Naive thymus-derived CD4-positive, alpha-beta T cell (primary cell): ENCODE results near the gene CHN2. TPM values are rescaled to one million over a fixed set of nuclear protein-coding genes. Genes with fewer than 3 reads are reported as not detected.

ENCODE experiments used
- ATAC-seq: fragments of 150-1000 bp; cut with Tn5 transposase; 2 replicates; pipeline ENCODE4 v1.10.0; 2021; ENCODE audit warnings: mild to moderate bottlenecking, moderate library complexity
- CTCF ChIA-PET: fragments of 350-600 bp; sonication (Branson Sonifier 250); formaldehyde crosslinking; loops from one replicate; lab custom pipeline; 2021; ENCODE audit warnings: antibody characterized with exemption; lab: Charles Lee
- POLR2A ChIA-PET: fragments of 350-600 bp; sonication (Branson Sonifier 250); formaldehyde crosslinking; loops from one replicate; lab custom pipeline; 2021; ENCODE audit warnings: antibody characterized with exemption, inconsistent platforms; lab: Charles Lee
- DNase-seq, 9 donors: peaks; one replicate each; pipeline versions ENCODE4 v3.0.0 to v3.0.0-alpha.2; 2020 to 2022; ENCODE audit warnings: mixed read lengths in 1 of 9
- H3K27ac ChIP-seq: one replicate; pipeline ENCODE4 v1.7.0; 2013; ENCODE audit warnings: mild to moderate bottlenecking, low read depth, low read length, moderate library complexity
- H3K27me3 ChIP-seq, 2 donors: one replicate each; pipeline ENCODE4 v1.7.0; 2013; ENCODE audit warnings: low read length in 2 of 2, mild to moderate bottlenecking in 2 of 2, moderate library complexity in 2 of 2; ENCODE audit not compliant: control insufficient read depth in 2 of 2, insufficient read depth in 2 of 2
- H3K36me3 ChIP-seq, 3 experiments: 1 replicate in 2 of 3; 2 replicates in 1 of 3; pipeline ENCODE4 v1.7.0; 2013; ENCODE audit warnings: low read length in 3 of 3, mild to moderate bottlenecking in 3 of 3, moderate library complexity in 1 of 3; ENCODE audit not compliant: insufficient read depth in 3 of 3, control insufficient read depth in 2 of 3
- H3K4me1 ChIP-seq, 2 donors: one replicate each; pipeline ENCODE4 v1.7.0; 2013; ENCODE audit warnings: low read length in 2 of 2, mild to moderate bottlenecking in 2 of 2, moderate library complexity in 1 of 2; ENCODE audit not compliant: control insufficient read depth in 2 of 2, insufficient read depth in 2 of 2
- H3K4me3 ChIP-seq: 2 replicates; pipeline ENCODE4 v1.7.0; 2013; ENCODE audit warnings: mild to moderate bottlenecking, low read length
- H3K9me3 ChIP-seq, 3 experiments: 1 replicate in 2 of 3; 2 replicates in 1 of 3; pipeline ENCODE4 v1.7.0; 2013; ENCODE audit warnings: low read length in 3 of 3; ENCODE audit not compliant: control insufficient read depth in 2 of 3
- H3K27ac Mint-ChIP-seq, 9 donors: one replicate each; pipeline ENCODE4 v1.8.0; 2020 to 2022; ENCODE audit warnings: mixed read lengths in 9 of 9, mild to moderate bottlenecking in 8 of 9, moderate library complexity in 5 of 9, inconsistent platforms in 2 of 9
- H3K27me3 Mint-ChIP-seq, 5 donors: one replicate each; pipeline ENCODE4 v1.8.0; 2021 to 2022; ENCODE audit warnings: mixed read lengths in 5 of 5, mild to moderate bottlenecking in 1 of 5
- H3K36me3 Mint-ChIP-seq, 5 donors: one replicate each; pipeline ENCODE4 v1.8.0; 2020 to 2022; ENCODE audit warnings: mixed read lengths in 5 of 5, mild to moderate bottlenecking in 3 of 5, inconsistent platforms in 1 of 5
- H3K4me1 Mint-ChIP-seq, 7 donors: one replicate each; pipeline ENCODE4 v1.8.0; 2020 to 2022; ENCODE audit warnings: mixed read lengths in 7 of 7, mild to moderate bottlenecking in 3 of 7, inconsistent platforms in 1 of 7
- H3K4me3 Mint-ChIP-seq, 10 donors: one replicate each; pipeline ENCODE4 v1.8.0; 2020 to 2022; ENCODE audit warnings: mild to moderate bottlenecking in 10 of 10, mixed read lengths in 10 of 10, moderate library complexity in 6 of 10, inconsistent platforms in 2 of 10
- H3K9me3 Mint-ChIP-seq, 11 donors: one replicate each; pipeline ENCODE4 v1.8.0; 2020 to 2022; ENCODE audit warnings: mixed read lengths in 11 of 11, mild to moderate bottlenecking in 4 of 11, inconsistent platforms in 1 of 11, moderate library complexity in 1 of 11
- intact Hi-C, 2 donors: fragments of 100-400 bp; cut with micrococcal nuclease; formaldehyde crosslinking; loops; one replicate each; pipeline ENCODE4 v1.15.1; 2023
- polyA plus RNA-seq, 2 donors: library from polyadenylated mRNA; unstranded; fragments of 300-500 nt; fragmentation: Illumina TruSeq; gene quantifications; one replicate each; pipeline ENCODE4 v1.2.3, GENCODE V29; 2021
- total RNA-seq, 6 experiments: library from RNA in 5 of 6; stranded (reverse) in 5 of 6; gene quantifications; 1 replicate in 5 of 6; 2 replicates in 1 of 6; pipeline ENCODE4 v1.2.3 and lab custom pipeline; 2021 to 2026

CHN2 gene
- total and polyA plus RNA-seq, 7 experiments from 2014 or later, result 0.34 to 28.1 (median 0.98) TPM

DNA sequence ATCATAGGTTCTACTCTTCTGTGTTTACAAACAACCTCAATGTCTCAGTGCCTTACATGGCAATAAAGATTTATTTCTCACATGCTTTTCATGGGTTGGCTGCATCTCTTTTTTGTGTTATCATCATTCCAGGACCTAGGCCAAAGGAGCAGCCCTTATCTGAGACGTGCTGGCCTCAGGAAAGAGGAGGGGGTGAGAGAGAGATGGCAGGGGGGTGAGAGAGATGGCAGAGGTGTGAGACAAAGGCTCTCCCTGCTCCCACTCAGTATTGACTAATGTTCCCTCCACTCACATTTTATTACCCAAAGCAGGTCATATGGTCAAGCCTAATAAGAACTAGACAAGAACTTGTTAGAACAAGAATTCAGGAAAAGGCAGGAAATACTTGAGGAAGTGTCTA, 249.0 kb downstream of the CHN2 start:
- CTCF ChIA-PET, result no interaction called here
- H3K27ac Mint-ChIP-seq, result no peak overlapping the region
- Histone ChIP-seq H3K4me3 (no peak overlapping the region), H3K9me3 (no peaks in the 10 kb centered on the region), H3K4me1 (no peaks in the 10 kb centered on the region), H3K36me3 (no peaks in the 10 kb centered on the region), H3K27me3 (no peaks in the 10 kb centered on the region), H3K27ac (no peak overlapping the region)
- ATAC-seq (no peak), DNase-seq (no peak)
- no peaks in the 10 kb centered on the region for H3K36me3 Mint-ChIP-seq
- intact Hi-C loops, result no loop called here
- POLR2A ChIA-PET, result no interaction called here
- H3K4me1 Mint-ChIP-seq, result no peaks in the 10 kb centered on the region
- no peaks in the 10 kb centered on the region for H3K9me3 Mint-ChIP-seq
- H3K27me3 Mint-ChIP-seq, result peaks cover 0 to 4% (median 0%) of the 10 kb centered on the region in 5 donors
- no peak overlapping the region for H3K4me3 Mint-ChIP-seq

DNA sequence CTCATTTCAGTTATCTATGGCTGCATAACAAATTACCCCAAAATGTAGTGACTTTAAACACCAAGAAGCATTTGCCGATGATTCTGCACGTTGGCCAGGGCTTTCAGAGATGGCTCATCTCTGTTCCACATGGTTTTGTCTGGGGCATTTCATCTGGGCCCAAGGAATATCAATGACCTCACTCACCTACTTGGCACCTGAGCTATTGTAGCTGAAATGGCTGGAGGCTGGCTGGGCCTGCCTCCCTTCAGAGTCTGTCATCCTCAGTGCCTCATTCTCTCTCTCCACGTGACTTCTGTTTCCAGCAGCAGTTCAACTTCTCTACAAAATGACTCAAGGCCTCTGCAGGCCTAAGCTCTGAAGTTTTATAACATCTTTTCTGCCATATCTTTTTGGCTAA, 249.7 kb downstream of the CHN2 start:
- Mint-ChIP-seq H3K9me3 (no peaks in the 10 kb centered on the region), H3K4me3 (no peak overlapping the region), H3K27ac (no peak overlapping the region), H3K4me1 (no peaks in the 10 kb centered on the region), H3K27me3 (peaks cover 0 to 4% (median 0%) of the 10 kb centered on the region in 5 donors), H3K36me3 (no peaks in the 10 kb centered on the region)
- CTCF ChIA-PET, result no interaction called here
- intact Hi-C loops, result no loop called here
- no peak for DNase-seq
- POLR2A ChIA-PET, result no interaction called here
- Histone ChIP-seq H3K27me3 (no peaks in the 10 kb centered on the region), H3K27ac (no peak overlapping the region), H3K9me3 (no peaks in the 10 kb centered on the region), H3K36me3 (no peaks in the 10 kb centered on the region), H3K4me1 (no peaks in the 10 kb centered on the region), H3K4me3 (no peak overlapping the region)
- ATAC-seq, result no peak

DNA sequence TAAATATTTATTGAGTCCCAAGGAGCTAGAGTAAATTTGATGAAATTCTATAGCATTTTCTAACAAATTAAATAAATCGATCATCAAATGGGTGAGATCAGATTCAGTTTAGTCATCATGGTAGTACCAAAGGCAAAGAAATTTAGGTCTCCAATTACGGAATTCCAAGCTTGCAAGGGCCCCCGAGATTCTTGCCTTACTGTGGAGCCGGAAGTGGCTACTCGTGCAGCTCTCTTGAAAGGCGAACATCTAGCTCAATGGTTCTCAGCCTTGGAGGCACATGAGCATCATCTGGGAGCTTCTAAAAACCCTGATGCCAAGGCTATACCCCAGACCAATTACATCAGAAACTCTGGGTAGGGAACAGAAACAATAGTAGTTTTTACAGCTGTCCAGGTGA, 251.2 kb downstream of the CHN2 start:
- Histone ChIP-seq H3K4me3 (no peak overlapping the region), H3K36me3 (no peaks in the 10 kb centered on the region), H3K4me1 (no peaks in the 10 kb centered on the region), H3K27ac (no peak overlapping the region), H3K9me3 (no peaks in the 10 kb centered on the region), H3K27me3 (no peaks in the 10 kb centered on the region)
- no peak for DNase-seq
- intact Hi-C loops, result no loop called here
- ChIA-PET POLR2A (no interaction called here), CTCF (no interaction called here)
- Mint-ChIP-seq H3K27ac (no peak overlapping the region), H3K36me3 (no peaks in the 10 kb centered on the region), H3K9me3 (no peaks in the 10 kb centered on the region), H3K4me3 (no peak overlapping the region), H3K27me3 (peaks cover 0 to 4% (median 0%) of the 10 kb centered on the region in 5 donors), H3K4me1 (no peaks in the 10 kb centered on the region)
- ATAC-seq, result no peak

DNA sequence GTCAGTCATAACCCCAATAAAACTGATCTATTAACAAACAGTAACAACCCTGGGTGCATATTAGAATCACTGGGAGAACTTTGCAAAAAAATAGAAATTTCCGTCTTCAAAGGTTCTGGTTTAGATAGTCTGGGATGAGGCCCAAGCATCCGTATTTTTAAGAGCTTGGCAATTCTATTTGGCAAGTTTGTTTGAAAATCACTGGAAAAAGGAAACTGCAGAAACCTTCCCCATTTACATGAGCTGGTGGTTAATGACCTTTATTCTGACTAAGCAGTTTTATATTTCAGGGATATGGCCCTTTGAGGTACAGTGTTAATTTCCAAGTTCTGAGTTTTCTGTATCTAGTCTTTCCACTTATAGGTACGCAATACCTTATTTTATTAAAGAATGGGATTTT, 253.3 kb downstream of the CHN2 start:
- Mint-ChIP-seq H3K27me3 (peaks cover 0 to 4% (median 0%) of the 10 kb centered on the region in 5 donors), H3K27ac (no peak overlapping the region), H3K4me3 (no peak overlapping the region), H3K4me1 (no peaks in the 10 kb centered on the region), H3K9me3 (no peaks in the 10 kb centered on the region), H3K36me3 (no peaks in the 10 kb centered on the region)
- H3K9me3 ChIP-seq, result no peaks in the 10 kb centered on the region
- ATAC-seq (no peak), DNase-seq (no peak)
- no peaks in the 10 kb centered on the region for H3K36me3 ChIP-seq
- POLR2A ChIA-PET, result no interaction called here
- no peak overlapping the region for H3K27ac ChIP-seq
- intact Hi-C loops, result no loop called here
- no peaks in the 10 kb centered on the region for H3K4me1 ChIP-seq
- no peaks in the 10 kb centered on the region for H3K27me3 ChIP-seq
- no peak overlapping the region for H3K4me3 ChIP-seq
- CTCF ChIA-PET, result no interaction called here

DNA sequence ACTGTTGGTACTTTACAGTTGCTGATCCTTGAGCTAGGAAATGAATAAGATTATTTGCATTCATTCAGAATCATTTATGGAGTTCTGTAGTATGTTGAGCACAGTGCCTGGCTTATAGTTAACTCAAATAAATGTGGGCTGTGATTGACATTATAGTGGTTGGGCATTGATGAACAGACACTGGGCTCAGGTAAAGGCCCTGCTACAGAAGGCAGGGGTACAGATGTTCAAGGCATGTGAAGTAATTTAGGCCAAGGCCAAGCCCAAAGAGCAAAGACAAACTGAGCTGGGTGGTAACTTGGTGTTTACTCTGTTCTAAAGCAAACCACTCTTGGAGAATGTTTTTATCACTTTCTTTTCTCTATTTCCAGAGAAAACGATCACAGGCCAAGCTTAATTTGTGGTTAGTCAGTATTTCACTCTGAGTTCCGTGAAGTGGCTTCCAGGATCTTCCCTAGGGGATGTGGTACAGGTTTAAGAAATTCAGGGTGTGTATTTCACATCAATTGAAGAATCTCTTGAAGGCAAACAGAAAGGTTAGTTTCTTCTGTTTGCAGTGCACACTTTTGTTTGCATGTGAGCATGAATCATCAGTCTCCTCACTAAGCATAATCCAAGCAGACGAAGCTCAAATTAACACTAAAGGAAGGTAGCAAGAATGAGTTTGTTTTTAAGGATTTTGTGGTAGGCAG, 255.1 kb downstream of the CHN2 start:
- peaks cover 0 to 2% (median 0%) of the 10 kb centered on the region in 7 donors for H3K4me1 Mint-ChIP-seq
- H3K4me1 ChIP-seq, result no peaks in the 10 kb centered on the region
- POLR2A ChIA-PET, result no interaction called here

DNA sequence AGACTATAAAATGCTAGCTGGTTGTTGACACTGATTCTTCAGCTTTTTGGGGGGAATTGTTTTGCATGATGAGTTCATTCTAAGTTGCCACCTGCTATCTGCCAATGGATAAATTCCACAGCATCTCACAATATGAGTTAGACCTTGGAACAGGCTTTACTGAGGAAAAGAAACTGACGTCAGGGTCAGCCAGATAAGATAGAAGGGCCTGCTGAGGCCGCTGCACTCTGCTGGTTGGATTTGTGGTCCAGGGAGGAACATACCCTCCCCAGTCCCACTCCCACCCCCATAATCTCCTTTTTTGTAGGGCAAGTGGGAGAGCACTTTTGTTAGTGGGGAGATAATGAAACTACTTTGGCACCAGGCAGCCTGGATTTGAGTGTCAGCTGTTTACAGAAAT, 258.4 kb downstream of the CHN2 start:
- intact Hi-C loops, result no loop called here
- no peak overlapping the region for H3K27ac ChIP-seq
- H3K9me3 Mint-ChIP-seq, result no peaks in the 10 kb centered on the region
- ATAC-seq (no peak), DNase-seq (no peak)
- H3K27ac Mint-ChIP-seq, result no peak overlapping the region
- H3K4me3 ChIP-seq, result no peak overlapping the region
- peaks cover 0 to 4% (median 0%) of the 10 kb centered on the region in 5 donors for H3K27me3 Mint-ChIP-seq
- H3K36me3 Mint-ChIP-seq, result no peaks in the 10 kb centered on the region
- no peaks in the 10 kb centered on the region for H3K27me3 ChIP-seq
- H3K9me3 ChIP-seq, result no peaks in the 10 kb centered on the region
- ChIA-PET CTCF (no interaction called here), POLR2A (no interaction called here)
- H3K4me3 Mint-ChIP-seq, result no peak overlapping the region
- no peaks in the 10 kb centered on the region for H3K36me3 ChIP-seq
- no peaks in the 10 kb centered on the region for H3K4me1 ChIP-seq
- peaks cover 0 to 2% (median 0%) of the 10 kb centered on the region in 7 donors for H3K4me1 Mint-ChIP-seq

More for the DNA sequence above, 255.1 kb downstream of the CHN2 start:
- Mint-ChIP-seq H3K27me3 (peaks cover 0 to 4% (median 0%) of the 10 kb centered on the region in 5 donors), H3K4me3 (no peak overlapping the region), H3K36me3 (no peaks in the 10 kb centered on the region), H3K9me3 (no peaks in the 10 kb centered on the region), H3K27ac (no peak overlapping the region)
- DNase-seq, result no peak
- no peaks in the 10 kb centered on the region for H3K27me3 ChIP-seq
- H3K4me3 ChIP-seq, result no peak overlapping the region
- H3K9me3 ChIP-seq, result no peaks in the 10 kb centered on the region
- H3K27ac ChIP-seq, result no peak overlapping the region
- ATAC-seq, result no peak
- H3K36me3 ChIP-seq, result no peaks in the 10 kb centered on the region
- CTCF ChIA-PET, result no interaction called here
- intact Hi-C loops, result no loop called here

DNA sequence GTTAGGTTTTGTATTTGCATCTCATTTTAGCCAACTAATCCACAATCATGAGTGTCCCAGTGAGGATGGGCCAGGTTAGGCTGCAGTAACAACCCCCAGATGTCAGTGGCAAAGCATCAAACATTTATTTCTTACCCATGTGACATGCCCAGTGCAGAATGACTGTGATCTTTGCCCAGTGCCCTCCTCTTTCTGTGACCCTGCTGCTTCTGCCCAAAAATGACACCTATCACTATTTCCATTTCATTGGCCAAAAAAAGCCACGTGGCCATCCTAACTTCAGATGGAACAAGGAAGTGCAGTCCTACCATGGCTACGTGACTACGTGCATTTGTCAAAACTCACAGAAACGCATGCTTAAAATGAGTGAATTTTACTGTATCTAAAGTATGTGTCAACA, 259.9 kb downstream of the CHN2 start:
- ATAC-seq (no peak), DNase-seq (no peak)
- Histone ChIP-seq H3K4me3 (no peak overlapping the region), H3K4me1 (no peaks in the 10 kb centered on the region), H3K27me3 (no peaks in the 10 kb centered on the region), H3K9me3 (no peaks in the 10 kb centered on the region), H3K36me3 (no peaks in the 10 kb centered on the region), H3K27ac (no peak overlapping the region)
- POLR2A ChIA-PET, result no interaction called here
- Mint-ChIP-seq H3K27ac (no peak overlapping the region), H3K27me3 (peaks cover 0 to 4% (median 0%) of the 10 kb centered on the region in 5 donors), H3K4me1 (peaks cover 0 to 2% (median 0%) of the 10 kb centered on the region in 7 donors), H3K9me3 (no peaks in the 10 kb centered on the region), H3K36me3 (no peaks in the 10 kb centered on the region), H3K4me3 (no peak overlapping the region)
- intact Hi-C loops, result no loop called here
- CTCF ChIA-PET, result no interaction called here
